RWPE1 (cell line): Measurements from ENCODE around the gene CCN6.
"Not testable (repeated sequence)": the region's sequence is repeated elsewhere in the genome, so short reads cannot be mapped to it uniquely, and the experiment has no call there.

Source experiments
- CTCF ChIA-PET: fragments of 350-600 bp; sonication (Branson Sonifier 250); formaldehyde crosslinking; extraction: SDS; loops from one replicate; lab custom pipeline; 2021; lab: Yijun Ruan, JAX
- POLR2A ChIA-PET: fragments of 400-600 bp; formaldehyde crosslinking; extraction: SDS; loops from one replicate; lab custom pipeline; 2020; ENCODE audit warnings: antibody characterized with exemption; ENCODE audit not compliant: low non-redundant PET; lab: Yijun Ruan, JAX
- DNase-seq: peaks from one replicate; pipeline ENCODE4 v3.0.0; 2012; ENCODE audit warnings: low spot score
- H3K27ac ChIP-seq: fragments of 450-650 bp; 2 replicates; pipeline ENCODE4 v1.5.1; 2017
- CTCF ChIP-seq: fragments of 450-650 bp; conservative IDR thresholded peaks from 2 replicates; pipeline ENCODE4 v1.5.1; 2017; ENCODE audit warnings: low read depth, mild to moderate bottlenecking

CCN6 gene

GRCh38 chr6:112044196-112044595 is 9.7 kb upstream of the CCN6 start:
- ChIA-PET CTCF (interaction anchor here (0.5 to 2.0 kb wide), 2 partner anchors 42 to 335 kb away, joined by 4 to 21 read pairs; no protein-coding TSS in a partner anchor), POLR2A (no interaction called here)
- no peak for TF ChIP-seq CTCF
- no peak for DNase-seq
- H3K27ac ChIP-seq: no peak overlapping the region

- no peak for DNase-seq
- TF ChIP-seq CTCF: no peak
- no peak overlapping the region for H3K27ac ChIP-seq
- ChIA-PET POLR2A (no interaction called here), CTCF (interaction anchor here (0.5 to 2.0 kb wide), 2 partner anchors 41 to 335 kb away, joined by 4 to 21 read pairs; no protein-coding TSS in a partner anchor)
These were observed 9.0 kb upstream of the CCN6 start for GRCh38 chr6:112044856-112045255.

- H3K27ac ChIP-seq, CTCF ChIA-PET, POLR2A ChIA-PET, DNase-seq: not testable (repeated sequence)
These were observed 6.4 kb upstream of the CCN6 start for GRCh38 chr6:112047523-112047922.

- DNase-seq: no peak
- no peak for TF ChIP-seq CTCF
- POLR2A ChIA-PET: no interaction called here
- CTCF ChIA-PET: no interaction called here
- no peak overlapping the region for H3K27ac ChIP-seq
These were observed 4.7 kb upstream of the CCN6 start for GRCh38 chr6:112049026-112049799.

DNA sequence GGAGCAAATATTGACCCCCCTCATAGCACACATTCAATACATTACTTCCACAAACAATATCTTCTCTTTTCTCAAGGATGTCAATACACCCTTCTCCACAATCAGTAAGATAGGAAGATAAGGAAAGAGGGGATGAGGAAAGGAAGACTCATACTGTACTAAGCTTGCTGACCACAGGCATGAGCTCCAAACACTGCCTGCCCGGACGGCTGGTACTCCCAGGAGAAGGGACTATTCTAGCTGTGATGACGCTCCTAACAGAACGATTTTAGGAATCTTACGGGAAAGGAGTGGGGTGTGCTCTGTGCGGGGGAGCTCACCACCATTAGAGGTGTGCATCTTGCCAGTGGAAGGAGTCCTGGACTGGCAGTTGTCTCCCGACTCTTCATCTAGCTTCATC is 3.9 kb upstream of the CCN6 start:
- no peak for TF ChIP-seq CTCF
- DNase-seq: no peak
- CTCF ChIA-PET: interaction anchor here (0.5 to 0.7 kb wide), 3 partner anchors 209 to 1567 kb away, joined by 3 to 4 read pairs (median 3); no protein-coding TSS in a partner anchor
- H3K27ac ChIP-seq: no peak overlapping the region
- POLR2A ChIA-PET: no interaction called here

GRCh38 chr6:112050429-112050828 is 3.5 kb upstream of the CCN6 start:
- no peak overlapping the region for H3K27ac ChIP-seq
- ChIA-PET CTCF (interaction anchor here (0.6 to 0.7 kb wide), 2 partner anchors 210 to 1567 kb away, joined by 3 read pairs; no protein-coding TSS in a partner anchor), POLR2A (no interaction called here)
- no peak for DNase-seq
- TF ChIP-seq CTCF: no peak

- H3K27ac ChIP-seq, POLR2A ChIA-PET, DNase-seq: not testable (repeated sequence)
- CTCF ChIA-PET: interaction anchor here (0.6 kb wide), 3 partner anchors 233 to 1101 kb away, joined by 3 read pairs; no protein-coding TSS in a partner anchor
These were observed 2.6 kb upstream of the CCN6 start for GRCh38 chr6:112051251-112051740.
